Measurements from ENCODE around the gene HTR2C.

DNA sequence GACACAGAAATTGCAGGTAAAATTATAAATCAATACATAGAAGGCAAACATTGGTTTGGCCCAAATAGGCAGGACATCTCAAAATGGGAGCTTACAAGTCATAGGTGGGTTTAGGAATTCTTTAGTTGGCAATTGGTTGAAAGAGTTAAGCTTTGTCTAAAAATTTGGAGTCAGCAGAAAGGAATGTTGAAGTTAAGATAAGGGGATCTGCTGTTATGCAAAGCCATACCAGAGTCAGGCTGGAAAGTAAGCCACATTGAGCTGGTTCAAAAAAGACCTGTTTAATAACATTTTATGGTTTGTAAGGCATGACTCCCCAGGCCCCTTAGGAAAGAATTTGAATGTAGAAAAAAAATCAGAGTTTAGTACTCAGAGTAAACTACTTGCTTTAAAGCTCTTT is 341.0 kb downstream of the HTR2C start:
- TF ChIP-seq CTCF (IDR thresholded peaks at IDR 0.05; ENCODE audit: low read depth, low read length), result no peak
- TF ChIP-seq EZH2phosphoT487 (IDR thresholded peaks at IDR 0.05; ENCODE audit: low read depth), result no peak

Measured in OCI-LY3 (cell line).